Measurements from ENCODE around the gene ARL6IP1.
"Not testable (repeated sequence)": the region's sequence is repeated elsewhere in the genome, so short reads cannot be mapped to it uniquely, and the experiment has no call there.

The ARL6IP1 gene

GRCh38 chr16:18757960-18758660 is 43.2 kb downstream of the ARL6IP1 start:
- DNase-seq: not testable (repeated sequence)

- DNase-seq: not testable (repeated sequence)
Observed at GRCh38 chr16:18756639-18757038, 44.7 kb downstream of the ARL6IP1 start.

GRCh38 chr16:18742870-18743269 is 58.5 kb downstream of the ARL6IP1 start:
- DNase-seq: not testable (repeated sequence)
